Muscle layer of duodenum (tissue), 2 donors: Measurements from ENCODE around the gene SLF1.

Experiments
- H3K27ac ChIP-seq: one replicate; pipeline ENCODE4 v1.7.0; 2013; ENCODE audit warnings: mild to moderate bottlenecking, low read length
- H3K27me3 ChIP-seq: one replicate; pipeline ENCODE4 v1.7.0; 2013; ENCODE audit warnings: low read depth, mild to moderate bottlenecking, control low read depth, low read length
- H3K36me3 ChIP-seq, 2 donors: one replicate each; pipeline ENCODE4 v1.7.0; 2013; ENCODE audit warnings: low read length in 2 of 2, control low read depth in 1 of 2, mild to moderate bottlenecking in 1 of 2; ENCODE audit not compliant: insufficient read depth in 2 of 2, control insufficient read depth in 1 of 2
- H3K4me1 ChIP-seq, 2 donors: one replicate each; pipeline ENCODE4 v1.7.0; 2013; ENCODE audit warnings: low read length in 2 of 2, mild to moderate bottlenecking in 2 of 2, control low read depth in 1 of 2, moderate library complexity in 1 of 2; ENCODE audit not compliant: insufficient read depth in 2 of 2, control insufficient read depth in 1 of 2
- H3K4me3 ChIP-seq, 2 donors: one replicate each; pipeline ENCODE4 v1.7.0; 2013; ENCODE audit warnings: low read length in 2 of 2, low read depth in 1 of 2, mild to moderate bottlenecking in 1 of 2
- H3K9me3 ChIP-seq, 2 donors: one replicate each; pipeline ENCODE4 v1.7.0; 2013; ENCODE audit warnings: low read length in 2 of 2, control low read depth in 1 of 2, mild to moderate bottlenecking in 1 of 2; ENCODE audit not compliant: control insufficient read depth in 1 of 2
- donor health status: healthy.

Gene SLF1

DNA sequence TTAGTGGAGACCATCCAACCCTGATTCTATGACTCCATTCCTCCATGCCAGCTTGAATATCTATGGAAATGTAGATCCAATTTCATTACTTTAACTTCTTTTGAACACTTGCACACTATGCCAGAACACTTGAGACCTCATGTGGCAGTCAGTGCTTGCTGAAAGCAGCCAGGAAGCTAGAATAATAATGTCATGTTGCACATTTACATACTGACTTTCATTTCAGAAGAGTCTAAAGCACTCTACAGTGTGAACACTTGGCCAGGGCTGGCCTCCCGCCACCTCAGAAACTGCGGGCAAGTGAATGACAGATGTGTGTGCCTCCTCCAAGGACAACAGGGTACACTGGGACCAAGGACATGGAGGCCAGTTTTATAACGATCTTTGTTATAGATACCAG is 97.3 kb downstream of the SLF1 start:
- Histone ChIP-seq H3K27ac (no peak overlapping the region), H3K36me3 (peaks cover 3 to 5% of the 10 kb centered on the region in 2 donors), H3K9me3 (no peaks in the 10 kb centered on the region), H3K4me3 (no peak overlapping the region), H3K4me1 (no peaks in the 10 kb centered on the region), H3K27me3 (no peaks in the 10 kb centered on the region)

DNA sequence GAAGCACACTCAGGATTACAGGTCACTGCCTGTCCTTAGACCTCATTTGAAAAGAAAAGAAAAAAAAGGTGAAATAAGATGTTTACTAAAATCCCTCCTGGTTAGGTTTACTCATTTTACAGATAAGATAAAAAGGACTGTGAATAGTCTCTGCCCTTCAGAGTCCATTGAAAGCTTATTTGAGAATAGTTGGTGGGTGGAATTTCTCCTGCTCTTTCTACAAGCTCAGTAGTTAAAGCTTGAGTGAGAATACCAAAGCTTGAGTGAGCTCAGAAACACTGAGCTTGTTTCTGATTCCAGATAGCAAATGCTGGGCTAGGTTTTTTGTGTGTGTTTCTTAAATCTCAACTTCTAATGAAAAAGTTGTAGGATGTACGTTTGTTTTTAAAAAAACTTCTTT is 106.7 kb downstream of the SLF1 start:
- Histone ChIP-seq H3K4me1 (no peaks in the 10 kb centered on the region), H3K27me3 (no peaks in the 10 kb centered on the region), H3K9me3 (no peaks in the 10 kb centered on the region), H3K27ac (no peak overlapping the region), H3K4me3 (no peak overlapping the region), H3K36me3 (no peaks in the 10 kb centered on the region)

DNA sequence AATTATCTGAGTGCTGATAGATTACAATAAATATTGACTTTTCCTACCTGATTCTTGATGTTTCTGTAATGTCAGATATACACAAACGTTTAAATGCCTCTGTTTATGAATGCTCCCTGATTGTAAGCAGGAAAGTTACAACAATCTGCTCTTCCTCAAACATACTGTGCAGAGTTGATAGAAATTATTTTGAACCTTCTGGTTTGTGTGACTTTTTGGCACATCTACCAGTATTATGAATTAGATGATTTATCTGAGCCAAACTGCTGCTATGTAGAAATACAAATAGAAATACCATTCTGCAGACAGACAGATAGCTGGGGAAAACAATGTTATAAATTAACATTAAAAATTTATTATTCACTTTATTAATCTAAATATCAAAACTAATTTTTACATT is 113.0 kb downstream of the SLF1 start:
- Histone ChIP-seq H3K36me3 (no peaks in the 10 kb centered on the region), H3K27ac (no peak overlapping the region), H3K27me3 (no peaks in the 10 kb centered on the region), H3K9me3 (no peaks in the 10 kb centered on the region), H3K4me1 (no peaks in the 10 kb centered on the region), H3K4me3 (no peak overlapping the region)

DNA sequence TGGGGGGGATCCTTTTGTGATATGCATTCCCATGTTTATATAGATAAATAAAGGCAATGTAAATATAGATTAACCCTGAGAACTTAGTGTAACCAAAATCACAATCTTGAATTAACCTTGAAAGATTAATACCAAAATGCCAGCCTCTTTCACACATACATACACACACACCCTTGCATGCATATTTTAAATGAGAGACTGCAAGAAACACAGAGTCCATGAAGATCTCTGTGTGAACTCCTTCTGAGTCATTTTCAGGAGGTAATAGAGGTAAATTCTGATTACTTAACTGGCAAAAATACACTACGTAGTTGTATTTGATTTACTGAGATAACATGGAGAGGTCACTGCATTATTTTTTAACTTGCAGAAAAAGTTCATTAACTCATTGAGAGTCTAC is 118.0 kb downstream of the SLF1 start:
- Histone ChIP-seq H3K27ac (no peak overlapping the region), H3K4me3 (no peak overlapping the region), H3K9me3 (no peaks in the 10 kb centered on the region), H3K4me1 (no peaks in the 10 kb centered on the region), H3K27me3 (no peaks in the 10 kb centered on the region), H3K36me3 (no peaks in the 10 kb centered on the region)

DNA sequence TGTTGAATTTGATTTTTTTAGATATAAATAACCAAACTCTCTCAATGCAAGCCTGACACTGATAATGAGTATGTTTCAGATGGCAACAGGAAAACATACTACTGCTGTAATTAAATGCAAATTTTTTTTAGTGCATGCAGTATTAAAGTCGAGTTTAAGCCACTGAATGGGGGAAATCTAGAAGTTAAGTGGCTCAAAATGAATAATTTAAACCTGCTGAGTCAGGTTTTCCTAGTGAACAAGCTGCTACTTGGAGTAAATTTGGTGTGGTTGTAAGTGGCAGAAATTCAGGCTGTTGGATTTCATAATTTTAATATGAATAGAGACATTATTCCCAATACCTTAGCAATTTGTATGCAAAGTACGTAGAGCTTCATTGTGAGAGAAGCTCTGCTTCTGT is 121.8 kb downstream of the SLF1 start:
- H3K27ac ChIP-seq: no peak overlapping the region
- H3K4me1 ChIP-seq: no peaks in the 10 kb centered on the region
- H3K27me3 ChIP-seq: no peaks in the 10 kb centered on the region
- no peaks in the 10 kb centered on the region for H3K9me3 ChIP-seq
- no peaks in the 10 kb centered on the region for H3K36me3 ChIP-seq
- H3K4me3 ChIP-seq: no peak overlapping the region

DNA sequence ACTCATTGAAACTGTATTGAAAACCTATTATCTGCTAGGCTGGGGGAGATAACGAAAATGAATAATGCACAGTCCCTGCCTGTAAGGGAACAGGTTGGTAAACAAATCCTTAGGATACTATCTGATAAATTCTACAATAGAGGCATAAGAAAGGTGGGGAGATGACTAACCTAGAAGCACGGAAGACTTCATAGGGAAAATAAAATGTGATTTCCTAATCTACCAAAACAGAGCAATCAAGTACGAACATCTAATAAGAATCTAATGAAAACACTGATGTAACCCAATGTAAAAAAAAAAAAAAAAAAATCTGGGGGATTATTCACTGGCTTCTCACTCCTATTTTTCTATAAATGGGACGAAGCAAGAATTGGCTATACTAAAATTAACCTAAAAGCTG is 124.4 kb downstream of the SLF1 start:
- Histone ChIP-seq H3K27me3 (no peaks in the 10 kb centered on the region), H3K27ac (no peak overlapping the region), H3K9me3 (no peaks in the 10 kb centered on the region), H3K36me3 (no peaks in the 10 kb centered on the region), H3K4me1 (no peaks in the 10 kb centered on the region), H3K4me3 (no peak overlapping the region)

DNA sequence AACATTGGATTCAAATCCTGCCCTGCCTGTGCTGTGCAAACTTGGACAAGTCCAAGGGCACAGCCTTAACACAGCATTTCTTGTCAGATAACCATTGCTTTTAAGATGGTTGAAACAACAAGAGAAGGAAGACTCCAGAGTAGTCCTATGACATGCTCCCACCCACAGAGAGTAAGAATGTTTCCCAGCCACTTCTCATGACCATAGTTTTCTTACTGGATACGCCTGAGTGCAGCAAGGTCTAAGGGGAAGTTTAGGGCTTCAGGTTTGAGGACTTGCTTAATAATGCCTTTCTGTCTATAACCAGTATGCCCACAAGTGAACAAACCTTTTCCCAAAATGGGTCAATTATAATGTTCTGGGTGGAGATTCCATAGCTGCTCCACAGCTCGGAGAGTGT is 126.4 kb downstream of the SLF1 start:
- no peaks in the 10 kb centered on the region for H3K4me1 ChIP-seq
- H3K9me3 ChIP-seq: no peaks in the 10 kb centered on the region
- H3K4me3 ChIP-seq: no peak overlapping the region
- H3K27me3 ChIP-seq: no peaks in the 10 kb centered on the region
- H3K36me3 ChIP-seq: no peaks in the 10 kb centered on the region
- H3K27ac ChIP-seq: no peak overlapping the region

DNA sequence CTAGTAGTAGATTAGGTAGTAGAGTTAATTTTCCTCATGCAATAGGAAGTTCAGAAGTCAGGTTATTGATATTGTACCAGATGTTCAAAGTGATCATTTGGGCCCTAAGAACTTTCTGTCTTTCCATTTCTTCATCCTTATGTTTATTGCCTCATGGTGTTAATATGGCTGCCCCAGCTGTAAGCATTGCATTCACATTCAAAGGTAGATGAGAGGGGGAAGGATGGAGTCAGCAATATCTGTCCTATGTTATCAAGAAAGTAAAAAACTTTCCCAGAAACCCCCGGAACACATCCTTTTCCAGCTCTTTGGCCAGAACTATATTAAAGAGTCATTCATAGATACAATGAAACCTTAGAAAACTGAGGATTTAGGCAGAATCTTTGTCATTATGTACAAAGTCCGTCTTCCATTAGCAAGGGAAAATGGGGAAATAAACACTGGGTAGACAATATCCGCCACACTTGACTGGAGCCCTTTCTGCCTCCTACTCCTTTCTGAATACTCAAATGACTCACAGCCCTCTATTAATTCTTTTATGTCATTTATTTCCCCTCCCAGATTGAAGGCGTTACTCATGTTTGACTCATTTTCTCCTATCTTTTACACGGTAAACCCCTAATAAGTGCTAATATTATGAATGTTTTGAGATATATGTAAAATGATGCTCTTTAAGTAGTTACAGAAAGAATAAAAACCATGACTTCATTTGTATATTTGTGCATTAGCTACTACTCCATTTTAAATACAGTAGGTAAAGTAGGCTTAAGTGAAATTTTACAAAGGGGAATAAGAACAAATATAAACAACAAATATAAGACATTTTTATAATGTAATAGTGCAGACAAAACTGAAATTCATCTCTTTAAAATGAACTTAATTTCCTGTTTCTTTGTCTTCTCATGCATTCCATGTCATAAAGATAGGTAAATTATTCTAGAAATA is 127.6 kb downstream of the SLF1 start:
- no peak overlapping the region for H3K27ac ChIP-seq
- H3K4me3 ChIP-seq: no peak overlapping the region
- H3K27me3 ChIP-seq: no peaks in the 10 kb centered on the region
- H3K9me3 ChIP-seq: no peaks in the 10 kb centered on the region
- no peaks in the 10 kb centered on the region for H3K36me3 ChIP-seq
- H3K4me1 ChIP-seq: no peaks in the 10 kb centered on the region

DNA sequence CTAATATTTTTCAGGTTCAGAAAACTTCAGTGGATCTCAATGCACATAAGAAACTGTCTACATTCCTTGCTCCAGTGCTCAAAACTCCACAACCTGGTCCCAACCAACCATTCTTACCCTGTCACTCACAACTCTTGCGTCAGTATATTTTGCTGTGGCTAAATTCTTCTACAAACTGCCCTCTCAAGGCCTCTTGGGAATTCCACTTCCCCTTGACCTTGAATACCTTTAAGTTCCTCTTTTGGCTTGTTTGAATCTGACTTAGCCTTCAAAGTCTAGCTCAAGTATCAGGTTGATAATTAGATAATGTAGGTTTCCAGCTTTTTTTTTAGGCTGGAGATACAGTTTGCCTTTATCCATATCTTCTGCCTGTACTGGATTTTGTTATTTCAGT is 128.3 kb downstream of the SLF1 start:
- H3K9me3 ChIP-seq: no peaks in the 10 kb centered on the region
- H3K27ac ChIP-seq: no peak overlapping the region
- no peaks in the 10 kb centered on the region for H3K27me3 ChIP-seq
- H3K4me1 ChIP-seq: no peaks in the 10 kb centered on the region
- no peaks in the 10 kb centered on the region for H3K36me3 ChIP-seq
- no peak overlapping the region for H3K4me3 ChIP-seq
